ENCODE results near the gene PRDM15. TPM values are rescaled to one million over a fixed set of nuclear protein-coding genes. Genes with fewer than 3 reads are reported as not detected.

Gene PRDM15
- total RNA-seq, 6 donors from 2014 or later: 5.3 to 31.4 (median 7.4) TPM

- 60 to 71% methylated on average over 1 to 8 of the region's 8 CpGs for WGBS, 2 donors
- H3K36me3 ChIP-seq: no peaks in the 10 kb centered on the region
- H3K4me3 ChIP-seq: no peak overlapping the region
- H3K9me3 ChIP-seq: no peaks in the 10 kb centered on the region
- H3K27ac ChIP-seq: peak overlapping the region in 3 of 4 donors; percentile 17 to 58 (median 21)
- DNase-seq (no peak), ATAC-seq (ENCODE audit: low FRiP score in 2 of 2) (no peak)
- H3K27me3 ChIP-seq: peaks cover 0 to 36% (median 16%) of the 10 kb centered on the region in 4 donors
- H3K4me1 ChIP-seq: peaks cover 43 to 86% (median 59%) of the 10 kb centered on the region in 4 donors
- no peak for TF ChIP-seq POLR2AphosphoS5 (IDR thresholded peaks at IDR 0.05)
- TF ChIP-seq, protein P1, sequence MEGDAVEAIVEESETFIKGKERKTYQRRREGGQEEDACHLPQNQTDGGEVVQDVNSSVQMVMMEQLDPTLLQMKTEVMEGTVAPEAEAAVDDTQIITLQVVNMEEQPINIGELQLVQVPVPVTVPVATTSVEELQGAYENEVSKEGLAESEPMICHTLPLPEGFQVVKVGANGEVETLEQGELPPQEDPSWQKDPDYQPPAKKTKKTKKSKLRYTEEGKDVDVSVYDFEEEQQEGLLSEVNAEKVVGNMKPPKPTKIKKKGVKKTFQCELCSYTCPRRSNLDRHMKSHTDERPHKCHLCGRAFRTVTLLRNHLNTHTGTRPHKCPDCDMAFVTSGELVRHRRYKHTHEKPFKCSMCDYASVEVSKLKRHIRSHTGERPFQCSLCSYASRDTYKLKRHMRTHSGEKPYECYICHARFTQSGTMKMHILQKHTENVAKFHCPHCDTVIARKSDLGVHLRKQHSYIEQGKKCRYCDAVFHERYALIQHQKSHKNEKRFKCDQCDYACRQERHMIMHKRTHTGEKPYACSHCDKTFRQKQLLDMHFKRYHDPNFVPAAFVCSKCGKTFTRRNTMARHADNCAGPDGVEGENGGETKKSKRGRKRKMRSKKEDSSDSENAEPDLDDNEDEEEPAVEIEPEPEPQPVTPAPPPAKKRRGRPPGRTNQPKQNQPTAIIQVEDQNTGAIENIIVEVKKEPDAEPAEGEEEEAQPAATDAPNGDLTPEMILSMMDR (IDR thresholded peaks at IDR 0.05): no peak
- TF ChIP-seq EP300 (IDR thresholded peaks at IDR 0.05): no peak
- no peak for TF ChIP-seq POLR2A (IDR thresholded peaks at IDR 0.05)
These were observed 115.1 kb downstream of the PRDM15 start for GRCh38 chr21:41763996-41764395.

DNA sequence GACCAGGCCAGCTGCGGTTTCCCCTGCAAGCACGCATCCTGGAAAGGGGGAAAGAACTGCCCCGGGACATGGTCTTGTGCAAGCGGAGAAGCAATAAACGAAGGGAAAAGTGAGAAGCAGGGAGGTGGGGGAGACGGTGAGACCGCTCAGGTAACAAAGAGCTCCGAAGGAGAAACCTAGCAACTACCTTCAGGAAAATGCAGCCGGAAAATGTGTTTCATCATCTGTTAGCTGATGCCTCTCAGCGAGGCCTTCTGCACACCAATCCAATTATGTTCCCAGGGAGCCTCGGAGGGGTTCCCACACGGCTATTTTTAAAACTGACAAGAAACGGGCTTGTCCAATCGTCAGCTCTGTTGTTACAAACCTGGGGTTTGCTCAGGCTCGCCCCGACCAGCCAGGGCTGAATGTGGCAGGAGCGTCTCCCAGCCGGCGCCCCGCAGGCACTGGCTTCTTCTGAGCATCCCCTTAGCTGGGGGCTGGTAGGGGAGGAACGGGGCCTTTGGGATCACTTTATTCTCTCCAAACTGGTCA, 115.7 kb downstream of the PRDM15 start:
- H3K4me1 ChIP-seq: peaks cover 38 to 81% (median 54%) of the 10 kb centered on the region in 4 donors
- no peak for ATAC-seq (ENCODE audit: low FRiP score in 2 of 2)

DNA sequence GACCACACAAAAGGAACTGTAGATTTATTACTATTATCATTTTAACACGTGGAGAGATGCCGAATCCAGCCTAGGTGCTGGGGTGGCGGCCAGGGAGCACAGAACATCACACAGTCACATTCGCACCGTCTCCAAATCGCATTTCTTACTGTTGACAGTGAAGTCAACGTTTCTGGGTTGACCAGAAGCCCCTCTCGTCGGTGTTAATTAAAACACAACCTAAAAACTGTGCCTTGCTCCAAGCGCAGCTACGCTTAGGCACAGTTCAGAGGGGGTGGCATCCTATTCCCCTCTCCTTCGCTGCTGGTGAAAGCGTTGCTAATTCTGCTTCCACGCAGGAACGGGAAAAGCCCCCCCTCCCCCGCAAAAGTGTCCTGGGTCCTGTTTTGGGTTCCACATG, 116.4 kb downstream of the PRDM15 start:
- Histone ChIP-seq H3K4me3 (no peak overlapping the region), H3K9me3 (no peaks in the 10 kb centered on the region), H3K36me3 (no peaks in the 10 kb centered on the region), H3K27ac (peak overlapping the region in 1 of 4 donors; percentile 80), H3K4me1 (peaks cover 30 to 74% (median 47%) of the 10 kb centered on the region in 4 donors), H3K27me3 (peaks cover 0 to 26% (median 10%) of the 10 kb centered on the region in 4 donors)
- no peak for DNase-seq
- WGBS, 2 donors: 42 to 45% methylated on average over 15 to 16 of the region's 16 CpGs
- no peak for ATAC-seq (ENCODE audit: low FRiP score in 2 of 2)
- TF ChIP-seq EP300 (IDR thresholded peaks at IDR 0.05) (no peak), POLR2AphosphoS5 (IDR thresholded peaks at IDR 0.05) (no peak), POLR2A (IDR thresholded peaks at IDR 0.05) (no peak)
- TF ChIP-seq, protein P1 (IDR thresholded peaks at IDR 0.05): no peak

More for the DNA sequence above, 115.7 kb downstream of the PRDM15 start:
- peak overlapping the region in 1 of 4 donors; percentile 58 for H3K27ac ChIP-seq
- H3K4me3 ChIP-seq: no peak overlapping the region
- H3K9me3 ChIP-seq: no peaks in the 10 kb centered on the region
- 40 to 50% methylated on average over 21 of the region's 21 CpGs for WGBS, 2 donors
- H3K36me3 ChIP-seq: no peaks in the 10 kb centered on the region
- no peak for DNase-seq
- TF ChIP-seq EP300 (IDR thresholded peaks at IDR 0.05) (no peak), POLR2A (IDR thresholded peaks at IDR 0.05) (no peak), POLR2AphosphoS5 (IDR thresholded peaks at IDR 0.05) (no peak)
- TF ChIP-seq, protein P1 (IDR thresholded peaks at IDR 0.05): no peak
- peaks cover 0 to 33% (median 13%) of the 10 kb centered on the region in 4 donors for H3K27me3 ChIP-seq

DNA sequence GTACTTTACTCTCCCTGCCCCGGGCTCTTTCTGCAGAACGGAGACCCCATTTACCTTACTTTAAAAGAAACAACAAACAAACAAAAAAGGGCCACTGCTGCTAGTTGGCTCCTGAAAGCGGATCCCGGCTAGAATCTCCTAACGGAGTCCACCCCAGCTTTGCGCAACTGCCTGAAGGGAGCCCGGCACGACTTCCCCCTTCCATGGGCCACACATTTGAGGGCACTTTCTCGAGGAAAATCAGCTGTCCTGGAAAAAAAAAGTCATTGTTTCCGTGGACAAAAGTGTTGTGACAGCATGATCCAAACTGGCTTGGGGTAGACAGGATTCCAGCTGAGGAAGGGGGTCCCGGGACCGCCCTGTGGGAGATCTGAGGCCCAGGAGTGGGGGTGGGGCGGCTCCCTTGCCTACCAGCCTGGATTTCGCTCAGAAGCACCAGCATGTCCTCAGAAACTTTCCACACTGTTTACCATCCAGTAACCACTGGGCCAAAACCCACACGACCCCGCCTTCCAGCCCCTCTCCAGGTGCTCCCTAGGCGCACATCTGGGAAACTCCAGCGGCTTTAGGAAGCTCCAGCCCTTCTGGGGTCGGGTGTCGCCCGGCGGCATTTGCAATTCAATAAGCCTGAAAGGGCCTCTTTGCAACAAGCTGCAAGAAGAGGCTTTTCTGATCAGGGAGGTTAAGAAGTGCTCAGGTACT, 117.1 kb downstream of the PRDM15 start:
- Histone ChIP-seq H3K27me3 (peaks cover 0 to 19% (median 9%) of the 10 kb centered on the region in 4 donors), H3K4me3 (peak overlapping the region in 3 of 4 donors; percentile 11 to 36 (median 13)), H3K27ac (peak overlapping the region; percentile 66 to 80 (median 76)), H3K4me1 (peaks cover 24 to 67% (median 40%) of the 10 kb centered on the region in 4 donors), H3K36me3 (no peaks in the 10 kb centered on the region), H3K9me3 (no peaks in the 10 kb centered on the region)
- ATAC-seq (ENCODE audit: low FRiP score in 2 of 2) (peak; percentile 12 to 71), DNase-seq (peak in 1 of 2 donors; percentile 77)
- no peak for TF ChIP-seq POLR2A (IDR thresholded peaks at IDR 0.05)
- TF ChIP-seq, protein P1 (IDR thresholded peaks at IDR 0.05): no peak
- no peak for TF ChIP-seq POLR2AphosphoS5 (IDR thresholded peaks at IDR 0.05)
- no peak for TF ChIP-seq EP300 (IDR thresholded peaks at IDR 0.05)
- 13 to 16% methylated on average over 15 to 22 of the region's 22 CpGs for WGBS, 2 donors
